ENCODE data around the gene L3MBTL2. TPM values are rescaled to one million over a fixed set of nuclear protein-coding genes. Genes with fewer than 3 reads are reported as not detected.
A peak's percentile ranks its signal among the peaks of the same experiment; 100 is the strongest.
"Not testable (repeated sequence)": the region's sequence is repeated elsewhere in the genome, so short reads cannot be mapped to it uniquely, and the experiment has no call there.

L3MBTL2 gene
- total RNA-seq, 3 donors from 2014 or later, result 17.7 to 25.0 (median 18.9) TPM

DNA sequence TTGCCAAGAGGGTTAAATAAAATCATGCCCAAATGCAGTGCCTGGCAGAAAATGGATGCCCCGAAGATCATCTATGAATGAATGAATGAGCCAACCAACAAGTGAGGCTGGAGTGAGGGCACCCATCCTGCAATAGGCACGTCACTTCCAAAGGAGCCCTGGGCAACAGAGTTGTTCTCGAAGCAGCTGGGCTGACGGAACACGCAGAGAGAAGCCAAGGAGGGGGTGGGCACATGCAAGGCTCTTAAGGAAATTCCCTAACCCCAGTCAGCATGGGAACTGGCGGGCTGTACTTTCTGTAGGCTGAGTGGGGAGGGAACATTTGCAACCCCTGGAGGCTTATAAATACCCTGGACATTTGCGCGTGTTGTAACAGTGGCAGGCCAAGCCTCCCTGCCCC lies 47.3 kb downstream of the L3MBTL2 start:
- H3K36me3 ChIP-seq (ENCODE audit: low read depth), result peaks cover 5% of the 10 kb centered on the region
- TF ChIP-seq, protein P1, sequence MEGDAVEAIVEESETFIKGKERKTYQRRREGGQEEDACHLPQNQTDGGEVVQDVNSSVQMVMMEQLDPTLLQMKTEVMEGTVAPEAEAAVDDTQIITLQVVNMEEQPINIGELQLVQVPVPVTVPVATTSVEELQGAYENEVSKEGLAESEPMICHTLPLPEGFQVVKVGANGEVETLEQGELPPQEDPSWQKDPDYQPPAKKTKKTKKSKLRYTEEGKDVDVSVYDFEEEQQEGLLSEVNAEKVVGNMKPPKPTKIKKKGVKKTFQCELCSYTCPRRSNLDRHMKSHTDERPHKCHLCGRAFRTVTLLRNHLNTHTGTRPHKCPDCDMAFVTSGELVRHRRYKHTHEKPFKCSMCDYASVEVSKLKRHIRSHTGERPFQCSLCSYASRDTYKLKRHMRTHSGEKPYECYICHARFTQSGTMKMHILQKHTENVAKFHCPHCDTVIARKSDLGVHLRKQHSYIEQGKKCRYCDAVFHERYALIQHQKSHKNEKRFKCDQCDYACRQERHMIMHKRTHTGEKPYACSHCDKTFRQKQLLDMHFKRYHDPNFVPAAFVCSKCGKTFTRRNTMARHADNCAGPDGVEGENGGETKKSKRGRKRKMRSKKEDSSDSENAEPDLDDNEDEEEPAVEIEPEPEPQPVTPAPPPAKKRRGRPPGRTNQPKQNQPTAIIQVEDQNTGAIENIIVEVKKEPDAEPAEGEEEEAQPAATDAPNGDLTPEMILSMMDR (IDR thresholded peaks at IDR 0.05), result no peak
- intact Hi-C loops (cut with DNase I, micrococcal nuclease), result no loop called here
- no peak overlapping the region for H3K4me3 ChIP-seq
- ATAC-seq, result no peak
- no peak for DNase-seq
- H3K4me1 ChIP-seq (ENCODE audit: low read depth), result no peaks in the 10 kb centered on the region
- no peaks in the 10 kb centered on the region for H3K9me3 ChIP-seq

DNA sequence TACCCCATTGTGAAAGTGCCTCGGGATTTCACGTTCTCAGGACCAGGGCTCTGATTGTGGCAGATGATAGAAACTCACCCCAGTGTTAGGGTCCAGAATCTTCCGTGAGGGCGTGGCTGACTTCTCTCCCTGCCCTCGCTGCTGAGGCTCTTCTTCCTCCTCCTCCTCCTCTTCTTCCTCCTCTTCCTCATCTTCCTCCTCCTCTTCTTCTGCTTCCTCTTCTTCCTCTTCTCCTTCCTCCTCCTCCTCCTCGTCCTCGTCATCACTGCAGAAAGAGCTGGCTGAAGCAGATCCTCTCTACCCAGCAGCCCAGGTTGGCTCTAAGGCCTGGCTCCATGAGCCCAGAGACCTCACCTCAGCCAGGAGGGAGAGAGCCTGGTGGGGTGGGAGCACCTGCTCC lies 49.1 kb downstream of the L3MBTL2 start:
- intact Hi-C loops (cut with DNase I, micrococcal nuclease), result no loop called here
- TF ChIP-seq, protein P1 (IDR thresholded peaks at IDR 0.05), result no peak
- no peak for ATAC-seq
- no peak overlapping the region for H3K4me3 ChIP-seq
- no peaks in the 10 kb centered on the region for H3K9me3 ChIP-seq
- no peaks in the 10 kb centered on the region for H3K36me3 ChIP-seq (ENCODE audit: low read depth)
- no peak for DNase-seq
- H3K4me1 ChIP-seq (ENCODE audit: low read depth), result no peaks in the 10 kb centered on the region

DNA sequence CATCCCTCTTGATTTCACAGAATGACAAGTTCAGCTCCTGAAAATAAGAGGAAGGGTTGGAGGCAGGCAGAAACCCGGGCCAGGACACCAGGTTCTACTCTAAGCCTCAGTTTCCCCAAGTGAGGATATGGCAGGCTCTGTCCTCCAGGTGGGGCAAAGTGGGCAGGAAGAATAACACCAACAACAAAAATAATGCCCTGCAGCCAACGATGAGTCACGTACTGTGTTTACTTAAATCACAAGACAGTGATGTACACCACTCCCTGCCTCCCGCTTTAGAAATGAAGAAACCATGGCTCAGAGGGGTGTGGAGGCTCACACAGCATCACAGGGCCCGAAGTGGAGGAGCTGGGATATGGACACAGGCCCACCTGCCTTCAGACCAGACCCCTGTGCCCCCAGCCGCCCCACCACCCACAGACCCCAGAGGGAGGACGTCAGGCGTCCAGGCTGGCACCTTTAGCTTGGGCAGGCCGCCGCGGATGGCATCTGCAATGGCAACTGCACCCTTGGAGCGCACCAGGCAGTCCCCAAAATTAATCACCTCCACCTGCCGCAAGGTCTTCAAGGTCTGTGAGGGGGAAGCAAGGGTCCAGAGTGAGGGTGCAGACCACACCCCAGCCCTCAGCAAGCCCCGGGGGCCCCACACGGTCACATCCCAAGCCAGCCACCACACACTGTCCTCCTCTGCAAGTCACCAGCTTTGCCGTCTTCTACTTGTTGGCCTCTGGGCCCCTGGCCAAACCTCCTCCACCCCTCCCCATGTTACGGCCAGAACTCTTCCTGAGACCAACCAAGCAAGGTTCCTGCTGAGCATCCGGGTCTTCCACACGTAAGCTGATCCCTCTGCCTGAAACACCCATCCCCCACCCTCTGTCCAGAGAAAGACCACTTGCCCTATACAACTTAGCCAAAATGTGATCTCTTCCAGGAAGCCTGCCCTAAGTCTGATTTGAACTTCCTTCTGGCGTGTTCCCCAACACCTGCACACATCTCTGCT lies 51.4 kb downstream of the L3MBTL2 start:
- DNase-seq, result no peak
- peak; percentile 35 for ATAC-seq
- TF ChIP-seq, protein P1 (IDR thresholded peaks at IDR 0.05), result no peak
- Histone ChIP-seq H3K36me3 (ENCODE audit: low read depth) (peaks cover 3% of the 10 kb centered on the region), H3K4me1 (ENCODE audit: low read depth) (no peaks in the 10 kb centered on the region), H3K4me3 (no peak overlapping the region), H3K9me3 (no peaks in the 10 kb centered on the region)
- intact Hi-C loops (cut with DNase I, micrococcal nuclease), result no loop called here

DNA sequence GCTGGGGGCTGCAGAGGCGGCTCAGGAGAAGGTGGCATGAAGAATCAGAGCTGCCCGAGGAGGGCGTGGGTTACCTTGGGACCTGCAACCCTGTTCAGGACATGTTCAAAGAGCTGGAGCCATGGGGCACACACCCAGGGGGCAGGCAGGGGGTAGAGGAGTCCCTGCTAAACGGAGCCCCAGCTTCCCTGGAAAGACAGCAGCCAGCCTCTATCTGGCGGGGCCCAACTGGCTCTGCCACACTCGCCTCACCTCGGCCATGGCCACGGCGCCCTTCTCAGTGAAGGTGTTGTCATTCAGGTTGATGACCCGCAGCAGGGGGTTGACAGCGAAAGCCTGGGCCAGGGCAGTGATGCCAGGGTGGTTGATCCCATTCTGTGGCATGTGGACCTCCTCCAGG lies 52.6 kb downstream of the L3MBTL2 start:
- Histone ChIP-seq H3K9me3 (no peaks in the 10 kb centered on the region), H3K4me1 (ENCODE audit: low read depth) (no peaks in the 10 kb centered on the region), H3K4me3 (no peak overlapping the region), H3K36me3 (ENCODE audit: low read depth) (peaks cover 3% of the 10 kb centered on the region)
- DNase-seq (no peak), ATAC-seq (no peak)
- intact Hi-C loops (cut with DNase I, micrococcal nuclease), result no loop called here
- TF ChIP-seq, protein P1 (IDR thresholded peaks at IDR 0.05), result no peak

DNA sequence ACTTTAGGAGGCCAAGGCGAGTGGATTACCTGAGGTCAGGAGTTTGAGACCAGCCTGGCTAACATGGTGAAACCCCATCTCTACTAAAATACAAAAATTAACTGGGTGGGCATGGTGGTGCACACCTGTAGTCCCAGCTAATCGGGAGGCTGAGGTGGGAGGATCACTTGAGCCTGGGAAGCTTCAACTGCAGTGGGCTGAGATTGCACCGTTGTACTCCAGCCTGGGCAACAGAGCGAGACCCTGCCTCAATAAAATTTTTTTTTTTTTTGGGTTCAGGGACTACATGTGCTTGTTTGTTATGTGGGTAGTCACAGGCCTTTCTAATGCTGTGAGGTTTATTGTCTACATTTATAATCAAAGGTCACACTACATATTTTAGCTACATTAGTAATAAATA lies 54.6 kb downstream of the L3MBTL2 start:
- H3K36me3 ChIP-seq (ENCODE audit: low read depth); H3K9me3 ChIP-seq; DNase-seq; H3K4me3 ChIP-seq; ATAC-seq; intact Hi-C loops (cut with DNase I, micrococcal nuclease); H3K4me1 ChIP-seq (ENCODE audit: low read depth): not testable (repeated sequence)

DNA sequence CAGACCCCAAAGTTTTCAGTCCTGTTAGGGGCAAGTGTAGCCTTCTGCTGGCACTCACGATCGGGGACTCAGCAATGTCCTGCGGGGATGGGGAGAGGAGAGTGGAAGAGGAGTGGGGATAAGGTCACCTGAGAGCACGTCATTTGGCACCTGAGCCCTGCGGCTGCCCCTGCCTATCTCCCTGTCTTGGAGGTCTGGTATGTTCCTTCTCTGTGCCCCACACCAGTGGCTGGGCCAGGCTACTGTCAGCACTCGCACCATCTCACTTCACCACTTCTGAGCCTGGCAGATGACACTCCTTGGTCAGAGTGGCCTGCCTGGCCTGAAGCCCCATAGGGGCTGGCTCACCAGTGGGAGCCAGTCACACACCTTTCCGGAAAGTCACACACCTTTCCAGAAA lies 55.8 kb downstream of the L3MBTL2 start:
- TF ChIP-seq, protein P1 (IDR thresholded peaks at IDR 0.05), result no peak
- no peak for ATAC-seq
- DNase-seq, result no peak
- Histone ChIP-seq H3K36me3 (ENCODE audit: low read depth) (peaks cover 3% of the 10 kb centered on the region), H3K9me3 (no peaks in the 10 kb centered on the region), H3K4me3 (no peak overlapping the region), H3K4me1 (ENCODE audit: low read depth) (no peaks in the 10 kb centered on the region)
- intact Hi-C loops (cut with DNase I, micrococcal nuclease), result no loop called here
